ENCODE measurements around the gene REX1BD.
"Not testable (repeated sequence)": the region's sequence is repeated elsewhere in the genome, so short reads cannot be mapped to it uniquely, and the experiment has no call there.

Gene REX1BD

DNA sequence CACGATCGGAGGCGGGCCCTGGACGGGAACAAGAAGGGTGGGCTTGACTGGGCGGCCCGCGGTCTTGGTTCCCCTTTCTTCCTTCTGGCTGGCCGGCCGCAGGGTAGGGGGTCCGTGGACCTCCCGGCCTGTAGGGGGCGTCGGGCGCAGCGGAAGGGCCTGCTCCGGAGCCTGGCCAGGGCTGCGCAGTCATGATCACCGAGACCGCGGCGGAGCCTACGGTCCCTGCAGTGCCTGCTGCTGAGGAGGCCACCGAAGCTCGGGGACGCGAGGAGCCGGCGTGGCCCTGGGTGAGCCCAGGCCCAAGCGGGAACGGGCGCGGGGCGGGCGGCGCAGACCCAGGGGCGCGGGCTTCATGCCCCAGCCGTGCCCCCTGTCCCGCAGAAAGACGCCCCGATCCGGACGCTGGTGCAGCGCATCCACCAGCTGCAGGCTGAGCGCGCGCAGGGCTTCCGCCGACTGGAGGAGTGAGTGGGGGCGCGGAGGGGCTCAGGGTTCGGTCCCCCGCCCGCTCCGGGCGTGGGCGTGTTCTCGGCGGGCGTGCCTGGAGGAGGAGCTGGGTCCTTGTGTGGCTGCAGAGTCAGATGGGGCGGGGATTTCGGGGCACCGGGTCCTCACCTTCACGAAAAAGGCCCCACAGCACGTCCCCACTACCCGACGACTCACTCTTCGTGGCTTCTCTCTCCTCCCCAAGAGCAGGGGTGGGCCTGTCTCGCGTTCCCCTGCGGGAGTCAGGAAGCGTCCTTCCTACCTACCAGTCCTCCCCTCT is at the start of gene REX1BD:
REX1BD (plus strand) TSS at position 188 of the 769 bp plus-strand sequence; CDS start at position 192, 4 bp downstream.
- DNase-seq (ENCODE audit: low read depth, low spot score): peak; percentile 93

GRCh38 chr19:18539372-18539771 is 49.2 kb upstream of the REX1BD start:
- DNase-seq (ENCODE audit: low read depth, low spot score): no peak

- not testable (repeated sequence) for DNase-seq (ENCODE audit: low read depth, low spot score)
Observed at GRCh38 chr19:18540200-18540599, 48.4 kb upstream of the REX1BD start.

- DNase-seq (ENCODE audit: low read depth, low spot score): no peak
Observed at GRCh38 chr19:18541258-18541991, 47.2 kb upstream of the REX1BD start.

DNA sequence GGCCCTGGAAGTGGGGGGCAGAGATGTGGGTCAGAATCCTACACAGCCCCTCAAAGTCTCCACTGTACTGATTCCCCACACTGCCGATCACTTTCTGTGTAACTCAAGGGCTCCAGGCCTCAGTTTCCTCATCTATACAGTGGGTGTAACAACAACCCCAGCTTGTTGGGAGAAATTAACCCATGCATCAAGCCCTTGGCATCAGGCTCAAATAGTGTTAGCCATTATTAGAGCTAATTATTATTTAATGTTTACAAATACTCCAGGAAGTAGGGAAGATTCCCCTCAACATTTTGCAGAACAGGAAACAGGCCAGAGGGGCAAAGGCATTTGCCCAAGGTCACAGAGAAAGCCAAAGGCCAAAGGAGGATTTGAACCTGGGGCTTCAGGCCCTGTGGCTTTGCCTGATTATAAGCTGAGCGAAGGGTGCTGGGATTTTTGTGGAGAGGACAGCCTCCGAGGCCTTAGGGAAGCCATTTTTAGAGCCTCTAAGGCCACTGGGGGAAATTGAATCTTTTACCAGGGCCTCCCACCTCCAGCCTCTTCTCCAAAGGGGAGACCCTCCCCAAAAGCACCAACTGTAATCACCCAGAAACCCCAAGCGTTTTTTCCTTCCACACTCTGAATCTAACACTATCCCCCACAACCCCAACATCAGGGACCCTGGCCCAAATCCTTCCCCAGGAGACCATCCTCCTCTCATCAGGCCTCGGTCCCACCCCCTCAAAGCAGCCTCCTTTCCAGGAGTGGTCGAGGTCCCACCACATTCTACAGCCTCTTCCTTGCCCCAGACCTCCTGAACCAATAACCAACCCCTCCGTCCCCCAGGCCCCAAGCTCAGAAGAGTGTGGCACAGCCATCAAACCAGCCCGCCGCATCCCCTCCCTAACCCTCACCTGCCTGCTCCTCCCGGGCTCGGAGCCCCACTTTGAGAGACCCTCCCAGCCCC is 46.3 kb upstream of the REX1BD start:
- no peak for DNase-seq (ENCODE audit: low read depth, low spot score)

DNA sequence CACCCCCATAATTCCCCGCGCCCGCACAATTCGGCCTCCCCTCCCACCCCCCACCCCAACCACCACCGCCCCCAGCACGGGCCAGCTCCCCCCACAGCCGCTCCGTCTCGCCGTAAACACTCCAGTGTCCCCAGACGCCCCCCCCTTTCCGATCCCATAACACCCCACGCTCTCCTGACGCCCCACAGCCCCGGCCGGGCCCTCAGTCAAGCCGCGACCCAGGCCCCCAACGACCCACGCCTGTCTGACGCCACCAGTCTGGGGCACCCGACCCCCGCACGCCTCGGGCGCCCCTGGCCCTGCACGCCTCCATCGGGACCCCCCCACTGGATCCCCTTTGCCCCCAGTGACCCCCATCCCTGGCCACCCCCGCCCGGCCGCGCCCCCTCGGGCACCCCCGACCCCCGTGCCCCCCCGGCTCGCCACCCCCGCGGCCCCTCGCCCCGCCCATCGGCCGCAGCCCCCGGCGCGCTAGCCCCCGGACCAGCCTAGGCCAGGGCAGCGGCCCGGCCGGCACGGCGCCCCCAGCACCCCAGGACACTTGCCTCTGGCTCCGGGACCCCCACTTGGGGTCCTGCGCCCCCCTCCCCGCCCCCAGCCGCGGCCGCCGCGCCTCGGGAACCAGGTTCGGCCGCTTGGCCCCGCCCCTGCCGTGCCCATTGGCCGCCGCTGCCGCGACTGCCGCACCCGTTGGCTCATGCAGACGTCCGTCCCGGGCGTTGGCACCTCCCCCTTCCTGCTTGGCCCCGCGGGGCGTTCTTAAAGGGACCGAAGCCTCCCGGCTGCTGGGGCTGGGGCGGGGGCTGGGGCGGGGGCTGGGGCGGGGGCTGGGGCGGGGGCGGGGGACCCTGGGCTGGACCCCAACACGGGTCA is 45.4 kb upstream of the REX1BD start, which contains the start of gene FKBP8:
FKBP8 (minus strand) TSS at position 633 of the 873 bp plus-strand sequence. CDS start 1,603 bp downstream, outside the sequence.
- DNase-seq (ENCODE audit: low read depth, low spot score): peak; percentile 86

- DNase-seq (ENCODE audit: low read depth, low spot score): peak; percentile 86
Observed at GRCh38 chr19:18543814-18544475, 44.7 kb upstream of the REX1BD start.

- no peak for DNase-seq (ENCODE audit: low read depth, low spot score)
Observed at GRCh38 chr19:18551631-18552030, 37.0 kb upstream of the REX1BD start.

GRCh38 chr19:18557411-18558201 is 31.0 kb upstream of the REX1BD start, which contains the start of gene KXD1:
Gene KXD1 (plus strand): TSS chr19:18557870. CDS start chr19:18562057, 4,187 bp downstream.
- DNase-seq (ENCODE audit: low read depth, low spot score): peak; percentile 92

DNA sequence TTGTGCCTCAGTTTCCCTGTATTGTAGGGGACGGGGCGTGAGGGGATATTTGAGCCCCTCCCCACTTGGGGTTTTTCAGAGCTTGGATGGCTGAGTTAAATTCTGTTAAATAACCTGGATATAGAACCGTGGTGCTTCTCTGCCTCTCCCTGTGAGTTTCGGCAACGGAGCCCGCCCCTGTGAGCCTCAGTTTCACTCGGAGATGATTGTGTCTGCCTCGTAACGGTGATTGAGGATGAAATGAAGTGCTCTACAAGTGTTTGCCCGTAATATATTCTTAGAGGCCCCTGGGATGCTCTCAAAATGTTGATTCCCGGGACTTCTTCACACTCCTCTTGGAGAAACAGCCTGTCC is 30.4 kb upstream of the REX1BD start:
- DNase-seq (ENCODE audit: low read depth, low spot score): no peak

- DNase-seq (ENCODE audit: low read depth, low spot score): no peak
Observed at GRCh38 chr19:18558604-18559003, 30.0 kb upstream of the REX1BD start.

- no peak for DNase-seq (ENCODE audit: low read depth, low spot score)
Observed at GRCh38 chr19:18559685-18560084, 28.9 kb upstream of the REX1BD start.

DNA sequence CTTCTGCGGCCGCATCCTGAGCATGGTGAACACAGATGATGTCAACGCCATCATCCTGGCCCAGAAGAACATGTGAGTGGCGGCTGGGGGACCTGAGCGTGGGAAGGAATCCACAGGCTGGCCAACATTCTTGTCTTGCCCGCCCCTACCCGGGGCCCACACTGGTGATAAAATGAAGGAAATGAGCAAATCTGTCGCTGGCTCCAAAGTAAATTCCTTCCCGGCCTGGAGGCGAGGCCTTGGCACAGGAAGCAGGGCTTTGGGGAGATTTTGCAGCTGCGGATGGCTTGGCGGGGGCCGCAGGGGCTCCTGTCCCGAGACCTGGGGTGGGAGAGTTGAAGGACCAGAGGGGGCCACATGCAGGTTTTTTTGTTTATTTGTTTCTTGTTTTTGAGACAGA is 26.5 kb upstream of the REX1BD start:
- no peak for DNase-seq (ENCODE audit: low read depth, low spot score)

DNA sequence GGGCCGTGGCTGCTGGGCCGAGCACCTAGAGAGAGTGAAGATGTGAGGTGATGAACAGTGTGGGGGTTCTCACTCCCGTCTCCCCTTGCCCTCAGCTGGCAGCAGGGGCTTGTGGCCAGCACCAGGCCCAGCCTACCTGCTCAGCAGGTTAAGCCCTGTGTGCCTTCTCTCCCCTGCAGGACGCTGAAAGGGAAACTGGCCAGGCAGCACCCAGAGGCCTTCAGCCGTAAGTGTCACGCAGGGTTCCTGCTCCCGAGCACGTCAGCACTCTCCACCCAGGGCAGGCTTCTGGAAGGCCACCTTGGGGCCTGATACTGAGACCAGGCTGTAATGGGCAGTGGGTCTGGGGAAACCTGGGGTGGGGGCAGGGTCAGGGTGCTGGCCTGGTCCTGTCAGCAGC is 21.6 kb upstream of the REX1BD start:
- no peak for DNase-seq (ENCODE audit: low read depth, low spot score)

DNA sequence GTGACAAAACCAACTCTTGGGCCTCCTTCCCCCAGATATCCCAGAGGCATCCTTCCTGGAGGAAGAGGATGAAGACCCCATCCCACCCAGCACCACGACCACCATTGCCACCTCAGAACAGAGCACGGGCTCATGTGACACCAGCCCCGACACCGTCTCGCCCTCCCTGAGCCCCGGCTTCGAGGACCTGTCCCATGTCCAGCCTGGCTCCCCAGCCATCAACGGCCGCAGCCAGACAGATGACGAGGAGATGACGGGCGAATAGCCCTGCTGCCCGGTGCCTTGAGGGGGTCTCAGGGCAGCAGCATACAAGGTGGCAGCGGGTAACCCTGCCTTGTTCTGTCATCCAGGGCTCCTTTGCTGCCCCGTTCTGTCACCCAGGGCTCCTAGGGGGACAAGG is 20.2 kb upstream of the REX1BD start:
- DNase-seq (ENCODE audit: low read depth, low spot score): no peak

GRCh38 chr19:18571564-18572344 is 16.8 kb upstream of the REX1BD start, which contains the start of gene UBA52:
Gene UBA52 (plus strand): TSS chr19:18571857. CDS start chr19:18573301, 1,444 bp downstream.
- DNase-seq (ENCODE audit: low read depth, low spot score): peak; percentile 99

GRCh38 chr19:18574691-18575291 is 13.8 kb upstream of the REX1BD start:
- no peak for DNase-seq (ENCODE audit: low read depth, low spot score)

DNA sequence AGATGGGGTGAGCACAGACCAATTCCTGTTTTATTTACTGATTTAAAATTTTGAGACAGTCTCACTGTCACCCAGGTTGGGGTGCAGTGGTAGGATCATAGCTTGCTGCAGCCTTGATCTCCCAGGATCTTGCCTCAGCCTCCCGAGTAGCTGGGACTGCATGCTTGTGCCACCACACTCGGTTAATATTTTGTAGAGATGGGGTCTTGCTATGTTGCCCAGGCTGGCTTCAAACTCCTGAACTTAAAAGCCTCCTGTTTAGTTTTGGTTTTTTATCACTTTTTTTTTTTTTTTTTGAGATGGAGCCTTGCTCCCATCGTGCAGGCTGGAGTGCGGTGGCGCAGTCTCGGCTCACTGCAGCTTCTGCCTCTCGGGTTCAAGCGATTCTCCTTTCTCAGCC is 12.2 kb upstream of the REX1BD start:
- DNase-seq (ENCODE audit: low read depth, low spot score): no peak
